Measurements from ENCODE around the gene GUCY2D.
A peak's percentile ranks its signal among the peaks of the same experiment; 100 is the strongest.

GUCY2D gene

DNA sequence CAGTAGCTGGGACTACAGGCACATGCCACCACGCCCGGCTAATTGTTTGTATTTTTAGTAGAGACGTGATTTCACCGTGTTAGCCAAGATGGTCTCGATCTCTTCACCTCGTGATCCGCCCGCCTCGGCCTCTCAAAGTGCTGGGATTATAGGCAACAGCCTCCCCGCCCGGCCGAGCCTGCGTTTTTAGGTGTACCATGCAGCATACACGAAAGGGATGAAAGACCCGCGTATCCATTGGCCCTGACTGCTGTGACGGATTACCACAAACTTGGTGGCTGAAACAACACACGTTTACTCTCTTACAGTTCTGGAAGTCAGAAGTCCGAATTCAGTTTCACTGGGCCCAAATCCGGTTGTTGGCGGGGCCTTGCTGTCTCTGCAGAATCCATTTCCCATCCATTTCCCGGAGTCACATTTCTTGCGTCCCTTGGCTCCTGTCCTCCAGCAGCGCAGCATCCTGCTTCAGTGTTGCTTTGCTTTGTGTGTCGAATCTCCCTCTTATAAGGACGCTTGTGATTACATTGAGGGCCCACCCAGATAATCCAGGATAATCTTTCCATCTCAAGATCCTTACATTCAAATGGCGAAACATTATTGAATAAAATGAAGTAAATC is 8.3 kb upstream of the GUCY2D start:
- Histone ChIP-seq H3K9me2 (replicated peaks; ENCODE audit: low read depth, low read length) (no peaks in the 10 kb centered on the region), H2AFZ (ENCODE audit: low read length) (no peak overlapping the region), H3K4me3 (ENCODE audit: low read length, poor library complexity, severe bottlenecking) (no peak overlapping the region), H3K4me1 (ENCODE audit: insufficient read depth, low read length, poor library complexity, severe bottlenecking) (peaks cover 17% of the 10 kb centered on the region), H3K9ac (ENCODE audit: low read depth, low read length, poor library complexity, severe bottlenecking) (no peak overlapping the region), H3K9me3 (ENCODE audit: insufficient read depth, low read depth, low read length) (no peaks in the 10 kb centered on the region), H3K27me3 (ENCODE audit: insufficient read depth, low read length, poor library complexity, severe bottlenecking) (no peaks in the 10 kb centered on the region), H3F3A (ENCODE audit: low read depth) (peaks cover 14% of the 10 kb centered on the region), H3K36me3 (ENCODE audit: insufficient read depth, low read length) (no peaks in the 10 kb centered on the region), H4K20me1 (ENCODE audit: insufficient read depth, low read length, poor library complexity, severe bottlenecking) (no peaks in the 10 kb centered on the region), H3K79me2 (ENCODE audit: insufficient read depth, low read length) (no peaks in the 10 kb centered on the region), H3K4me2 (ENCODE audit: low read depth, low read length, poor library complexity, severe bottlenecking) (no peak overlapping the region)
- TF ChIP-seq, protein P1, sequence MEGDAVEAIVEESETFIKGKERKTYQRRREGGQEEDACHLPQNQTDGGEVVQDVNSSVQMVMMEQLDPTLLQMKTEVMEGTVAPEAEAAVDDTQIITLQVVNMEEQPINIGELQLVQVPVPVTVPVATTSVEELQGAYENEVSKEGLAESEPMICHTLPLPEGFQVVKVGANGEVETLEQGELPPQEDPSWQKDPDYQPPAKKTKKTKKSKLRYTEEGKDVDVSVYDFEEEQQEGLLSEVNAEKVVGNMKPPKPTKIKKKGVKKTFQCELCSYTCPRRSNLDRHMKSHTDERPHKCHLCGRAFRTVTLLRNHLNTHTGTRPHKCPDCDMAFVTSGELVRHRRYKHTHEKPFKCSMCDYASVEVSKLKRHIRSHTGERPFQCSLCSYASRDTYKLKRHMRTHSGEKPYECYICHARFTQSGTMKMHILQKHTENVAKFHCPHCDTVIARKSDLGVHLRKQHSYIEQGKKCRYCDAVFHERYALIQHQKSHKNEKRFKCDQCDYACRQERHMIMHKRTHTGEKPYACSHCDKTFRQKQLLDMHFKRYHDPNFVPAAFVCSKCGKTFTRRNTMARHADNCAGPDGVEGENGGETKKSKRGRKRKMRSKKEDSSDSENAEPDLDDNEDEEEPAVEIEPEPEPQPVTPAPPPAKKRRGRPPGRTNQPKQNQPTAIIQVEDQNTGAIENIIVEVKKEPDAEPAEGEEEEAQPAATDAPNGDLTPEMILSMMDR (conservative IDR thresholded peaks at IDR 0.05; ENCODE audit: low read length) = no peak
- no peak for TF ChIP-seq EZH2phosphoT487 (IDR thresholded peaks at IDR 0.05; ENCODE audit: borderline replicate concordance)

DNA sequence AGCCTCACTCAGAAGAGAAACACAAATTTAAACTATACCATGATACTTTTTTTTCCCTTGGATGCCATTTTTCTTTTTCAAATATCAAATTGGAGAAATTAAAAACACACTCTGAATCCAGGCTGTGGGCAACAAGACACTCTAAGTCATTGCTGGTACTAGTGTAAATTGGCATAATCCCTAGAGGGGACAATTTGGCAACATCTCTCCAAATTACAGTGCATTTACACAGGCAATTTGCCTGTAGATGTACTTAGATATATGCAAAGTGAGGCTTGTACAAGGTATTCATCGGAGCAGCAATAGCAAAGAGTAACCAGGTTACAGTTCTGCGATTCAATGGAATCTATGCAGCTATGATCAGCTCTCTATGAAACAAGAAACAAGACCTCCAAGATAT is 6.7 kb upstream of the GUCY2D start:
- no peaks in the 10 kb centered on the region for H3K9me3 ChIP-seq (ENCODE audit: insufficient read depth, low read depth, low read length)

DNA sequence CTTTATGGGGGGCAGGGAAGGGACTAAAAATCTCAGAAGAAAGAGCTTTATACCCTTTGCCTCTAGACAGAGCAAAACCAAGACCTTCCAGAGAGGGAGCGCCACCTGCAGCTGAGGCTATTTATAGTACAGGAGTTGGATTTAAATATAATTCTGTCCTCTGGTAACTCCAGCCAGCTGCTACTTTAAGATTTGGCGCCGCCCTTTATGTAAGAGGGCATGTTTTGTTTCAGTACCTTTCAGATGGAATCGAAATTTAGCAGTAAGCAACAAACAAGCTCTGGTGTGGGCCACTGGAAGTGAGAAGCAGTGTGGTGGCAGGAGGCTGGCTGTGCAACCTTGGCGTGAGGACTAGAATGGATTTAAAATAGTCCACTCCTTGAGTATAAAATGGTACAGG is 5.2 kb upstream of the GUCY2D start:
- Histone ChIP-seq H3K4me2 (ENCODE audit: low read depth, low read length, poor library complexity, severe bottlenecking) (peak overlapping the region; percentile 16), H3K9ac (ENCODE audit: low read depth, low read length, poor library complexity, severe bottlenecking) (no peak overlapping the region), H3K9me2 (replicated peaks; ENCODE audit: low read depth, low read length) (no peaks in the 10 kb centered on the region), H3K36me3 (ENCODE audit: insufficient read depth, low read length) (no peaks in the 10 kb centered on the region), H2AFZ (ENCODE audit: low read length) (peak overlapping the region; percentile 21), H3K4me1 (ENCODE audit: insufficient read depth, low read length, poor library complexity, severe bottlenecking) (peaks cover 3% of the 10 kb centered on the region), H3K4me3 (ENCODE audit: low read length, poor library complexity, severe bottlenecking) (no peak overlapping the region), H3F3A (ENCODE audit: low read depth) (no peaks in the 10 kb centered on the region), H3K9me3 (ENCODE audit: insufficient read depth, low read depth, low read length) (no peaks in the 10 kb centered on the region), H4K20me1 (ENCODE audit: insufficient read depth, low read length, poor library complexity, severe bottlenecking) (no peaks in the 10 kb centered on the region), H3K27me3 (ENCODE audit: insufficient read depth, low read length, poor library complexity, severe bottlenecking) (no peaks in the 10 kb centered on the region), H3K79me2 (ENCODE audit: insufficient read depth, low read length) (no peaks in the 10 kb centered on the region)
- TF ChIP-seq, protein P1 (conservative IDR thresholded peaks at IDR 0.05; ENCODE audit: low read length) = peak; percentile 84
- no peak for TF ChIP-seq EZH2phosphoT487 (IDR thresholded peaks at IDR 0.05; ENCODE audit: borderline replicate concordance)

More for the DNA sequence above, 6.7 kb upstream of the GUCY2D start:
- Histone ChIP-seq H3K9me2 (replicated peaks; ENCODE audit: low read depth, low read length) (no peaks in the 10 kb centered on the region), H4K20me1 (ENCODE audit: insufficient read depth, low read length, poor library complexity, severe bottlenecking) (no peaks in the 10 kb centered on the region), H3K4me2 (ENCODE audit: low read depth, low read length, poor library complexity, severe bottlenecking) (no peak overlapping the region), H2AFZ (ENCODE audit: low read length) (no peak overlapping the region), H3K4me1 (ENCODE audit: insufficient read depth, low read length, poor library complexity, severe bottlenecking) (peaks cover 6% of the 10 kb centered on the region), H3K36me3 (ENCODE audit: insufficient read depth, low read length) (no peaks in the 10 kb centered on the region), H3K4me3 (ENCODE audit: low read length, poor library complexity, severe bottlenecking) (no peak overlapping the region), H3K9ac (ENCODE audit: low read depth, low read length, poor library complexity, severe bottlenecking) (no peak overlapping the region), H3K79me2 (ENCODE audit: insufficient read depth, low read length) (no peaks in the 10 kb centered on the region), H3K27me3 (ENCODE audit: insufficient read depth, low read length, poor library complexity, severe bottlenecking) (no peaks in the 10 kb centered on the region), H3F3A (ENCODE audit: low read depth) (0 out of 2 replicates have a peak, but pooled peaks cover 2% of the 10 kb centered on the region)
- no peak for TF ChIP-seq EZH2phosphoT487 (IDR thresholded peaks at IDR 0.05; ENCODE audit: borderline replicate concordance)
- TF ChIP-seq, protein P1 (conservative IDR thresholded peaks at IDR 0.05; ENCODE audit: low read length) = no peak

All from Loucy (cell line).